Urinary bladder (tissue), 4 donors: ENCODE results near the gene COA6. TPM values are rescaled to one million over a fixed set of nuclear protein-coding genes. Genes with fewer than 3 reads are reported as not detected.

Experiments used
- DNase-seq: peaks from one replicate; pipeline ENCODE4 v3.0.0-alpha.2; 2015; ENCODE audit errors: extremely low spot score
- H3K27ac ChIP-seq: one replicate; pipeline ENCODE4 v1.5.1; 2013; ENCODE audit warnings: low read depth, mild to moderate bottlenecking, moderate library complexity
- H3K36me3 ChIP-seq: one replicate; pipeline ENCODE4 v1.6.1; 2013; ENCODE audit warnings: mild to moderate bottlenecking, moderate library complexity; ENCODE audit not compliant: insufficient read depth
- H3K4me1 ChIP-seq: one replicate; pipeline ENCODE4 v1.6.1; 2013; ENCODE audit warnings: mild to moderate bottlenecking, moderate library complexity; ENCODE audit not compliant: insufficient read depth
- H3K4me3 ChIP-seq: one replicate; pipeline ENCODE4 v1.5.1; 2013; ENCODE audit warnings: low read depth, low read length
- WGBS: extraction: QIAGEN DNeasy Blood & Tissue Kit; methylation state at CpG from one replicate; pipeline ENCODE4 v1.1.7; 2013; 5-methylcytosine and 5-hydroxymethylcytosine counted together
- polyA plus RNA-seq: library from polyadenylated mRNA; stranded (reverse); fragments of 200-250 nt; gene quantifications from one replicate; pipeline ENCODE4 v1.2.3, GENCODE V29; 2013
- total RNA-seq: library from RNA; depleted of rRNA; stranded (reverse); fragments of >200 nt; gene quantifications from one replicate; pipeline ENCODE4 v1.2.3, GENCODE V29; 2014
- donor health status: healthy with polysubstance abuse.
- donor health status: healthy.

The COA6 gene
- total RNA-seq: 20.8 TPM
- polyA plus RNA-seq: 32.9 TPM

- Histone ChIP-seq H3K27ac (peak within 1 kb of the TSS; percentile 86), H3K36me3 (no peaks in the 10 kb centered on the region), H3K4me3 (peak within 1 kb of the TSS; percentile 67), H3K4me1 (peaks cover 3% of the 10 kb centered on the region)
- peak; percentile 94 for DNase-seq
- under 1% methylated on average over 62 of the region's 62 CpGs for WGBS
Measured at GRCh38 chr1:234373064-234373958, at the start of gene COA6. Gene COA6, plus strand, starts transcription at chr1:234373456. Its CDS starts 11 bp downstream, at chr1:234373467.

- Histone ChIP-seq H3K27ac (no peak overlapping the region), H3K36me3 (no peaks in the 10 kb centered on the region), H3K4me3 (no peak overlapping the region), H3K4me1 (no peaks in the 10 kb centered on the region)
- WGBS: 64% methylated on average over 6 of the region's 6 CpGs
- no peak for DNase-seq
Measured at GRCh38 chr1:234324821-234325220, 48.4 kb upstream of the COA6 start.

- H3K27ac ChIP-seq: no peak overlapping the region
- peak overlapping the region; percentile 34 for H3K4me3 ChIP-seq
- WGBS: 62% methylated on average over 7 of the region's 7 CpGs
- DNase-seq: no peak
- no peaks in the 10 kb centered on the region for H3K36me3 ChIP-seq
- no peaks in the 10 kb centered on the region for H3K4me1 ChIP-seq
Measured at GRCh38 chr1:234325878-234326496, 47.3 kb upstream of the COA6 start.

GRCh38 chr1:234326497-234327366, 46.5 kb upstream of the COA6 start:
- Histone ChIP-seq H3K4me1 (no peaks in the 10 kb centered on the region), H3K4me3 (peak overlapping the region; percentile 34), H3K36me3 (no peaks in the 10 kb centered on the region), H3K27ac (no peak overlapping the region)
- DNase-seq: no peak
- 25% methylated on average over 20 of the region's 20 CpGs for WGBS

- no peak for DNase-seq
- Histone ChIP-seq H3K27ac (no peak overlapping the region), H3K4me3 (no peak overlapping the region), H3K36me3 (no peaks in the 10 kb centered on the region), H3K4me1 (no peaks in the 10 kb centered on the region)
- WGBS: 77% methylated on average over 9 of the region's 9 CpGs
Measured at GRCh38 chr1:234327577-234328164, 45.6 kb upstream of the COA6 start.

- no peak overlapping the region for H3K27ac ChIP-seq
- no peaks in the 10 kb centered on the region for H3K36me3 ChIP-seq
- no peak for DNase-seq
- no peak overlapping the region for H3K4me3 ChIP-seq
- 79% methylated on average over 4 of the region's 4 CpGs for WGBS
- H3K4me1 ChIP-seq: no peaks in the 10 kb centered on the region
Measured at GRCh38 chr1:234330843-234331215, 42.4 kb upstream of the COA6 start.

- 75% methylated on average over 2 of the region's 2 CpGs for WGBS
Measured at GRCh38 chr1:234331507-234331906, 41.7 kb upstream of the COA6 start.

GRCh38 chr1:234336359-234336758, 36.9 kb upstream of the COA6 start:
- DNase-seq: no peak
- 81% methylated on average over 2 of the region's 2 CpGs for WGBS
- no peak overlapping the region for H3K27ac ChIP-seq
- H3K4me1 ChIP-seq: no peaks in the 10 kb centered on the region
- H3K4me3 ChIP-seq: no peak overlapping the region
- no peaks in the 10 kb centered on the region for H3K36me3 ChIP-seq

More at GRCh38 chr1:234331507-234331906, 41.7 kb upstream of the COA6 start:
- Histone ChIP-seq H3K4me3 (no peak overlapping the region), H3K27ac (no peak overlapping the region), H3K36me3 (no peaks in the 10 kb centered on the region), H3K4me1 (no peaks in the 10 kb centered on the region)
- DNase-seq: no peak

GRCh38 chr1:234337233-234337632, 36.0 kb upstream of the COA6 start:
- Histone ChIP-seq H3K4me1 (no peaks in the 10 kb centered on the region), H3K36me3 (no peaks in the 10 kb centered on the region), H3K4me3 (no peak overlapping the region), H3K27ac (no peak overlapping the region)
- no peak for DNase-seq
- 99% methylated on average over 1 of the region's 1 CpG for WGBS

GRCh38 chr1:234340528-234340927, 32.7 kb upstream of the COA6 start:
- H3K36me3 ChIP-seq: no peaks in the 10 kb centered on the region
- WGBS: 88% methylated on average over 2 of the region's 2 CpGs
- no peak overlapping the region for H3K27ac ChIP-seq
- H3K4me1 ChIP-seq: no peaks in the 10 kb centered on the region
- DNase-seq: no peak
- no peak overlapping the region for H3K4me3 ChIP-seq

- no peak overlapping the region for H3K4me3 ChIP-seq
- no peak overlapping the region for H3K27ac ChIP-seq
- no peaks in the 10 kb centered on the region for H3K36me3 ChIP-seq
- 67% methylated on average over 5 of the region's 5 CpGs for WGBS
- no peak for DNase-seq
- H3K4me1 ChIP-seq: no peaks in the 10 kb centered on the region
Measured at GRCh38 chr1:234342774-234343173, 30.5 kb upstream of the COA6 start.

- H3K4me3 ChIP-seq: no peak overlapping the region
- 95% methylated on average over 1 of the region's 1 CpG for WGBS
- no peak overlapping the region for H3K27ac ChIP-seq
- no peak for DNase-seq
- no peaks in the 10 kb centered on the region for H3K4me1 ChIP-seq
- H3K36me3 ChIP-seq: no peaks in the 10 kb centered on the region
Measured at GRCh38 chr1:234345237-234345636, 28.0 kb upstream of the COA6 start.

GRCh38 chr1:234348964-234349363, 24.3 kb upstream of the COA6 start:
- Histone ChIP-seq H3K4me3 (no peak overlapping the region), H3K27ac (no peak overlapping the region), H3K4me1 (no peaks in the 10 kb centered on the region), H3K36me3 (no peaks in the 10 kb centered on the region)
- WGBS: 45% methylated on average over 4 of the region's 4 CpGs
- no peak for DNase-seq
